ENCODE data around the gene GOLGA8S.
"Not testable (repeated sequence)": the region's sequence is repeated elsewhere in the genome, so short reads cannot be mapped to it uniquely, and the experiment has no call there.

GOLGA8S gene

GRCh38 chr15:23399207-23399606 is 44.7 kb downstream of the GOLGA8S start:
- DNase-seq, result not testable (repeated sequence)

GRCh38 chr15:23401627-23402026 is 47.1 kb downstream of the GOLGA8S start:
- DNase-seq, result no peak

DNA sequence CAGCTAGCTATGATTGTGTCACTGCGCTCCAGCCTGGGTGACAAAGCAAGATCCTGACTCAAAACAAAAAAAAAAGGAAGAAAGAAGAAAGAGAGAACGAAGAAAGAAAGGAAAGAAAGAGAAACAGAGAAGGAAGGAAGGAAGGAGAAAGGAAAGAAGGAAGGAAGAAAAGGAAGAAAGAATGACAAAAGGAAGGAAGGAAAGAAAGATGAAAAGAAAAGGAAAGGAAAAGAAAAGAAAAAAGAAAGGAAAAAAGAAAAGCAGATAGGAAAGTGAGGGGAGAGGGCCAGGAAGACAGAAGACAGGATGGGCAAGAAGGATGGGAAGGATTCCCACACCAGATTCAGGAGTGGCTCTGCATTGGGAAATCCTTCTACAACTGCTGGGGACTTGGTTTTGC is 47.6 kb downstream of the GOLGA8S start:
- DNase-seq, result no peak

DNA sequence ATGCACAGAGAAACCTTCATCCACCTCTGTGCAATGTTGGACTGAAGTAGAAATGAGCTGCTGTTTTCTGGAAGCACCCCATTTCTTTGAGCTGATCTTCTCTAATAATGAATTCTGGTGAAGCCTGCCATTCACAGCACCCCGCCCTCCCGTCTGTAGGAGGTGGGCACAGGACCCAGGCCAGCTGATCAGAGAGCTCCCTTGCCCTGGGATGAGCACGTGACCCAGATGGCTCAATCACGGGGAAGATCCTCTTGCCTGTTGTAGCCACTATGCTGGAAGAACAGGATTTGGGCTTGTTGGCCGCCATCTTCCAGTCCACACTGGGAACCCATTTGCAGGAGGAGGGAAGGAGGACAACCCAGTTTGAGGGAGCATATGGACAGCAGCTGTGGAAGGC is 48.0 kb downstream of the GOLGA8S start:
- DNase-seq, result no peak

DNA sequence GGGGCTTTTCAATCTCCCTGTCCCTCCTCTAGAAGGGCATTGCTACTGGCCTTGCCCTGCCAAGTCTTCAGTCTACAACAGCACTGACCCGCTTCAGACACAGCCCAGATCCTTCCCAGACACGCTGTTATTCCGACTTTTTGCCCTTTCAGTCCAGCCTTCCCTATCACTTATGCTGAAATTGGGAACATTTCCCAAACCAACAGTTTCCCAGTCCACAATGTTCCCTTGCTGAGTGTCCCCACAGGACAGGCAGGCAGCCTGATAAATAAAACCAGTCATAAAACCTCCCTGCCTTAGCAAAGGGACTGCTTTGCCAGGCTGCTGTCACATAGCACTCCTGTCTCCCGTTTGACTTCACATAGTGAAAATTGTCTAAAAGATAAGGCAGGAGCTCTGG is 49.0 kb downstream of the GOLGA8S start:
- no peak for DNase-seq

DNA sequence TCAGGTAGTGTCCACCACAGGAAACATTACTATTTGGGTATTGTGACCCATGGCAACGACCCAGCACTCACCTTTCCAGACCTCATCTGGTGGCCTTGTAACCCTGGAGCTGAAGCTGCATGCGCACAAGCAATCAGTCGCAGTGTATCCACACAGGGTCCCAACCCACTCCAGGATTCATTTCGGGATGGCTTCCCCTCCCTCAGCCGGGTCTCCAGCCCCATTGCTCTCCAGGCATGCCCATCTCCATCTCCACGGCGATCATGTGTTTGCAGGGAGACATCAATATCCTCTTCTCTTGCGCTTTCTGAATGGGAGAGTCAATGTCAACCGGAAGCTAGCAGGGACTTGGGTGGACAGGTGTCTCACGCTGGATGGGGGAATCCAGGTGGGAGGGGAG is 57.3 kb downstream of the GOLGA8S start:
- DNase-seq, result no peak

DNA sequence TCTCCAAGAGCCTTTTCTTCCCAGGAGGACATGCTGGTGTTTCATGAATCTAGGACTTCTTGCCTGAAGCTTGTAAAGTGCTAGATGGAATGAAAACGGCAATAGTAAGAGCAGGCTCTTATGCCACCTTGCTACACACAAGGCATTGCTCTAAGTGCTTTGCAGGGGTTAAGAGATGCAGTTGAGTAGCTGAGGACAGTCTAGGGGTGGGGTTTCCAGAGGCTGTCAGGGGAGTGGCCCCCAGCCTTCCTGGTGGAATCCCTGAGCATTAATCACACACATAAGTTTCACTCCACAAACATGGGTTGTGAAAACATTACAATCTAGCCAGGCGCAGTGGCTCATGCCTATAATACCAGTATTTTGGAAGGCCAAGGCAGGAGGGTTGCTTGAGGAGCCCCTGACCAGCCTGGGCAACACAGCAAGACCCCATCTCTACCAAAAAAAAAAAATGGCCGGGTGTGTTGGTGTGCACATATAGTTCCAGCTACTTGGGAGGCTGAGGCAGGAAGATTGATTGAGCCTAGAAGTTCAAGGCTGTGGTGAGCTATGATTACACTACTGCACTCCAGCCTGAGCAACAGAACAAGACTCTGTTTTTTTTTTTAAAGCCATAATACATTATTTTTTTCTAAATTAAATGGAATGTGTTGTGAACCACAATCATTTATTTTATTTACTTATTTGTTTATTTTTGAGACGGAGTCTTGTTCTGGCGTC is 58.5 kb downstream of the GOLGA8S start:
- DNase-seq, result not testable (repeated sequence)
